COLO668 (cell line): ENCODE data around the gene USP22.

ENCODE experiments used
- DNase-seq: peaks from one replicate; lab custom pipeline; 2025; ENCODE audit not compliant: unreplicated experiment; lab: John Stamatoyannopoulos, UW

Gene USP22

GRCh38 chr17:21021208-21021803 lies 21.5 kb downstream of the USP22 start:
- DNase-seq = no peak

- peak; percentile 15 for DNase-seq
Observed at GRCh38 chr17:21020622-21021021, 22.2 kb downstream of the USP22 start.

- DNase-seq = peak; percentile 40
Observed at GRCh38 chr17:21019976-21020586, 22.7 kb downstream of the USP22 start.

GRCh38 chr17:21018894-21019293 lies 23.9 kb downstream of the USP22 start:
- DNase-seq = no peak

- DNase-seq = no peak
Observed at GRCh38 chr17:21017861-21018260, 24.9 kb downstream of the USP22 start.

- DNase-seq = no peak
Observed at GRCh38 chr17:21017256-21017655, 25.6 kb downstream of the USP22 start.

- no peak for DNase-seq
Observed at GRCh38 chr17:21016826-21017225, 26.0 kb downstream of the USP22 start.

GRCh38 chr17:21015564-21015963 lies 27.2 kb downstream of the USP22 start:
- no peak for DNase-seq

- DNase-seq = no peak
Observed at GRCh38 chr17:21014498-21014897, 28.3 kb downstream of the USP22 start.

- DNase-seq = no peak
Observed at GRCh38 chr17:21013983-21014382, 28.8 kb downstream of the USP22 start.

- DNase-seq = no peak
Observed at GRCh38 chr17:21012736-21013135, 30.1 kb downstream of the USP22 start.

- DNase-seq = peak; percentile 40
Observed at GRCh38 chr17:21010705-21011596, 31.9 kb downstream of the USP22 start.

GRCh38 chr17:21008992-21009671 lies 33.7 kb downstream of the USP22 start:
- DNase-seq = no peak

GRCh38 chr17:21008160-21008915 lies 34.5 kb downstream of the USP22 start:
- no peak for DNase-seq

GRCh38 chr17:21007646-21008045 lies 35.2 kb downstream of the USP22 start:
- DNase-seq = no peak

- DNase-seq = no peak
Observed at GRCh38 chr17:21005803-21006202, 37.0 kb downstream of the USP22 start.

- peak; percentile 6 for DNase-seq
Observed at GRCh38 chr17:21005367-21005766, 37.4 kb downstream of the USP22 start.

- no peak for DNase-seq
Observed at GRCh38 chr17:21004016-21004930, 38.5 kb downstream of the USP22 start.

- no peak for DNase-seq
Observed at GRCh38 chr17:21003007-21003621, 39.7 kb downstream of the USP22 start.
